H1 (cell line): ENCODE results near the gene PRF1. TPM values are rescaled to one million over a fixed set of nuclear protein-coding genes. Genes with fewer than 3 reads are reported as not detected.

Source experiments
- CTCF ChIA-PET: fragments of 300-600 bp; sonication (Branson Sonifier 250); formaldehyde crosslinking; loops from one replicate; lab custom pipeline; 2021; ENCODE audit not compliant: partially characterized antibody; lab: Charles Lee
- POLR2A ChIA-PET: fragments of 300-600 bp; sonication (Branson Sonifier 250); formaldehyde crosslinking; loops from one replicate; lab custom pipeline; 2021; ENCODE audit warnings: inconsistent platforms; ENCODE audit not compliant: partially characterized antibody; lab: Charles Lee
- DNase-seq, 2 experiments: peaks; one replicate each; pipeline versions ENCODE4 v3.0.0 to v3.0.0-alpha.2; 2010 to 2022; ENCODE audit warnings: low spot score in 2 of 2, low read depth in 1 of 2, mixed read lengths in 1 of 2
- FAIRE-seq: peaks from 2 replicates; lab custom pipeline; 2011; peaks lifted over from hg19 to GRCh38; lab: Jason Lieb, UNC
- H2AFZ ChIP-seq: 2 replicates; pipeline ENCODE4 v1.8.1; 2012; ENCODE audit warnings: low read length, inconsistent platforms
- H2AK5ac ChIP-seq: 2 replicates; pipeline ENCODE4 v1.6.1; 2013; ENCODE audit warnings: low read depth, low read length
- H2BK120ac ChIP-seq: replicated peaks from 2 replicates; pipeline ENCODE3; 2013; ENCODE audit warnings: low read depth, low read length, inconsistent platforms
- H2BK12ac ChIP-seq: 2 replicates; pipeline ENCODE4 v1.6.1; 2013; ENCODE audit warnings: low read depth, low read length
- H2BK15ac ChIP-seq: 2 replicates; pipeline ENCODE4 v1.6.1; 2013; ENCODE audit warnings: low read length
- H2BK20ac ChIP-seq: 2 replicates; pipeline ENCODE4 v1.6.1; 2013; ENCODE audit warnings: low read length
- H2BK5ac ChIP-seq: 2 replicates; pipeline ENCODE4 v1.6.1; 2013; ENCODE audit warnings: low read depth, low read length
- H3K14ac ChIP-seq: 2 replicates; pipeline ENCODE4 v1.6.1; 2013; ENCODE audit warnings: inconsistent platforms; ENCODE audit not compliant: insufficient read length
- H3K18ac ChIP-seq: 2 replicates; pipeline ENCODE4 v1.6.1; 2013; ENCODE audit warnings: low read length; ENCODE audit errors: extremely low read depth
- H3K23ac ChIP-seq: 2 replicates; pipeline ENCODE4 v1.6.1; 2013; ENCODE audit warnings: inconsistent platforms; ENCODE audit not compliant: insufficient read length
- H3K23me2 ChIP-seq: 2 replicates; pipeline ENCODE4 v1.6.1; 2013; ENCODE audit warnings: low read depth, low read length
- H3K27ac ChIP-seq: 2 replicates; pipeline ENCODE4 v1.6.1; 2011; ENCODE audit warnings: low read depth, low read length, inconsistent platforms
- H3K27me3 ChIP-seq, 4 experiments: replicated peaks in 1 of 4; 1 replicate in 1 of 4; 2 replicates in 3 of 4; pipeline versions ENCODE4 v1.6.1 to v1.8.1; 2011 to 2013; ENCODE audit warnings: low read length in 3 of 4, mild to moderate bottlenecking in 3 of 4, inconsistent platforms in 2 of 4, mixed read lengths in 2 of 4, moderate library complexity in 1 of 4; ENCODE audit not compliant: control insufficient read depth in 3 of 4, insufficient read depth in 3 of 4; ENCODE audit errors: extremely low read depth in 1 of 4
- H3K36me3 ChIP-seq, 4 experiments: 2 replicates each; pipeline versions ENCODE4 v1.6.1 to v1.8.1; 2011 to 2013; ENCODE audit warnings: mild to moderate bottlenecking in 4 of 4, low read length in 3 of 4, moderate library complexity in 2 of 4, control low read depth in 1 of 4, inconsistent platforms in 1 of 4; ENCODE audit not compliant: insufficient read depth in 4 of 4, control insufficient read depth in 2 of 4
- H3K4ac ChIP-seq: replicated peaks from 2 replicates; pipeline ENCODE3; 2013; ENCODE audit warnings: low read length, low read depth, mixed read lengths, inconsistent platforms; ENCODE audit not compliant: insufficient read length
- H3K4me1 ChIP-seq, 4 experiments: replicated peaks in 1 of 4; 1 replicate in 1 of 4; 2 replicates in 3 of 4; pipeline versions ENCODE4 v1.6.1 to v1.8.1; 2011 to 2013; ENCODE audit warnings: low read length in 3 of 4, inconsistent platforms in 2 of 4, mixed read lengths in 1 of 4; ENCODE audit not compliant: insufficient read depth in 4 of 4, control insufficient read depth in 3 of 4
- H3K4me2 ChIP-seq, 2 experiments: 2 replicates each; pipeline versions ENCODE4 v1.6.1 to v1.8.1; 2011 to 2013; ENCODE audit warnings: low read depth in 2 of 2, low read length in 2 of 2, control low read depth in 1 of 2, inconsistent platforms in 1 of 2, mild to moderate bottlenecking in 1 of 2; ENCODE audit not compliant: insufficient read depth in 1 of 2
- H3K4me3 ChIP-seq, 4 experiments: fragments of 200-600, 300-600 bp in 1 of 4; sonication (generic), shearing (Covaris generic), sonication (Bioruptor Twin) in 1 of 4; 2 replicates each; pipeline versions ENCODE4 v1.5.1 to v1.8.1; 2011 to 2016; ENCODE audit warnings: low read length in 4 of 4, low read depth in 3 of 4, control low read depth in 2 of 4, inconsistent platforms in 2 of 4, mild to moderate bottlenecking in 2 of 4, mixed read lengths in 1 of 4, moderate library complexity in 1 of 4; ENCODE audit not compliant: insufficient read depth in 2 of 4; ENCODE audit errors: extremely low read depth in 1 of 4
- H3K56ac ChIP-seq: replicated peaks from 2 replicates; pipeline ENCODE3; 2013; ENCODE audit warnings: low read depth, mild to moderate bottlenecking, mixed read lengths, low read length, inconsistent platforms; ENCODE audit not compliant: insufficient read length
- H3K79me1 ChIP-seq: 2 replicates; pipeline ENCODE4 v1.6.1; 2013; ENCODE audit warnings: low read depth, low read length, control low read depth
- H3K79me2 ChIP-seq, 2 experiments: 2 replicates each; pipeline versions ENCODE4 v1.6.1 to v1.8.1; 2012 to 2013; ENCODE audit warnings: low read length in 2 of 2, mild to moderate bottlenecking in 2 of 2, inconsistent platforms in 1 of 2; ENCODE audit not compliant: insufficient read depth in 2 of 2, control insufficient read depth in 1 of 2
- H3K9ac ChIP-seq, 4 experiments: replicated peaks in 1 of 4; 1 replicate in 1 of 4; 2 replicates in 3 of 4; pipeline versions ENCODE4 v1.6.1 to v1.8.1; 2011 to 2013; ENCODE audit warnings: low read depth in 3 of 4, low read length in 3 of 4, control low read depth in 2 of 4, mild to moderate bottlenecking in 2 of 4, moderate library complexity in 2 of 4, inconsistent platforms in 1 of 4; ENCODE audit errors: extremely low read depth in 1 of 4
- H3K9me3 ChIP-seq, 2 experiments: 2 replicates each; pipeline versions ENCODE4 v1.6.1 to v1.8.1; 2012 to 2013; ENCODE audit warnings: mild to moderate bottlenecking in 2 of 2, moderate library complexity in 2 of 2, control low read depth in 1 of 2, inconsistent platforms in 1 of 2, low read depth in 1 of 2, low read length in 1 of 2, mixed read lengths in 1 of 2; ENCODE audit not compliant: insufficient read depth in 2 of 2
- H4K20me1 ChIP-seq, 2 experiments: replicated peaks in 1 of 2; 2 replicates each; pipeline versions ENCODE3 to v1.8.1; 2011 to 2013; ENCODE audit warnings: inconsistent platforms in 2 of 2, low read length in 2 of 2, mild to moderate bottlenecking in 1 of 2; ENCODE audit not compliant: insufficient read depth in 2 of 2, control insufficient read depth in 1 of 2
- H4K5ac ChIP-seq: 2 replicates; pipeline ENCODE4 v1.6.1; 2013; ENCODE audit warnings: low read length, low read depth, mixed read lengths, inconsistent platforms; ENCODE audit not compliant: insufficient read length
- H4K8ac ChIP-seq: 2 replicates; pipeline ENCODE4 v1.8.0; 2013; ENCODE audit warnings: mild to moderate bottlenecking, moderate library complexity, low read length, inconsistent platforms; ENCODE audit not compliant: insufficient read depth; ENCODE audit errors: extremely low read depth
- H4K91ac ChIP-seq: replicated peaks from 2 replicates; pipeline ENCODE3; 2013; ENCODE audit warnings: low read length, mixed read lengths, inconsistent platforms; ENCODE audit not compliant: insufficient read length
- BACH1 ChIP-seq: IDR thresholded peaks from 2 replicates; pipeline ENCODE4 v1.6.1; 2012; ENCODE audit warnings: low read length, improper control_type of control experiment
- BCL11A ChIP-seq, 2 experiments: IDR thresholded peaks; one replicate each; pipeline ENCODE4 v1.6.1; 2011; ENCODE audit warnings: low read depth in 2 of 2, low read length in 2 of 2, mild to moderate bottlenecking in 2 of 2
- CTBP2 ChIP-seq: IDR thresholded peaks from 2 replicates; pipeline ENCODE4 v1.7.0; 2011; ENCODE audit warnings: borderline replicate concordance, mild to moderate bottlenecking, moderate library complexity, mixed read lengths, low read length; ENCODE audit not compliant: insufficient read depth, insufficient read length
- EGR1 ChIP-seq: IDR thresholded peaks from 2 replicates; pipeline ENCODE4 v1.6.1; 2011; ENCODE audit warnings: low read depth, low read length, borderline replicate concordance
- TAF7 ChIP-seq: optimal IDR thresholded peaks from 2 replicates; pipeline ENCODE3; 2011; ENCODE audit warnings: low read depth, mild to moderate bottlenecking, inconsistent platforms, low read length, moderate library complexity, borderline replicate concordance
- TCF12 ChIP-seq: IDR thresholded peaks from 2 replicates; pipeline ENCODE4 v1.6.1; 2011; ENCODE audit warnings: low read depth, mild to moderate bottlenecking, low read length
- WGBS, 2 experiments: shearing (Covaris generic) in 1 of 2; methylation state at CpG; one replicate each; pipeline versions ENCODE4 v1.1.6 to v1.1.7; 2013 to 2015; ENCODE audit warnings: low lambda C conversion rate in 2 of 2, mixed read lengths in 2 of 2, inconsistent platforms in 1 of 2, low coverage in 1 of 2, missing lambda C conversion rate in 1 of 2; ENCODE audit not compliant: insufficient replicate concordance in 2 of 2, insufficient coverage in 1 of 2, insufficient read length in 1 of 2; ENCODE audit errors: extremely low coverage in 1 of 2, missing lambda C conversion rate in 1 of 2; 5-methylcytosine and 5-hydroxymethylcytosine counted together
- polyA plus RNA-seq, 7 experiments: library from polyadenylated mRNA; depleted of rRNA in 3 of 7; stranded (reverse) in 5 of 7; unstranded in 2 of 7; fragments of >200 nt in 5 of 7; fragments of 200-250 nt in 2 of 7; gene quantifications; 1 replicate in 5 of 7; 2 replicates in 1 of 7; 4 replicates in 1 of 7; pipeline versions ENCODE4 v1.2.1 to v1.2.3, GENCODE V29; 2011 to 2013; ENCODE audit warnings: missing spikeins in 2 of 7, mixed read lengths in 2 of 7
- total RNA-seq: library from RNA; stranded (reverse); fragmentation: NEBNext Ultra II Directional; extraction: Animal tissue kit (Norgen Biotek cat#: 25700); gene quantifications from 2 replicates; pipeline ENCODE4 v1.2.1, GENCODE V29; 2021

Gene PRF1
- total and polyA plus RNA-seq, 2 of the 8 experiments (the other 6 are each of a cell fraction or from before 2014, with no cell fraction given), result 0.15 TPM; not detected in 1

DNA sequence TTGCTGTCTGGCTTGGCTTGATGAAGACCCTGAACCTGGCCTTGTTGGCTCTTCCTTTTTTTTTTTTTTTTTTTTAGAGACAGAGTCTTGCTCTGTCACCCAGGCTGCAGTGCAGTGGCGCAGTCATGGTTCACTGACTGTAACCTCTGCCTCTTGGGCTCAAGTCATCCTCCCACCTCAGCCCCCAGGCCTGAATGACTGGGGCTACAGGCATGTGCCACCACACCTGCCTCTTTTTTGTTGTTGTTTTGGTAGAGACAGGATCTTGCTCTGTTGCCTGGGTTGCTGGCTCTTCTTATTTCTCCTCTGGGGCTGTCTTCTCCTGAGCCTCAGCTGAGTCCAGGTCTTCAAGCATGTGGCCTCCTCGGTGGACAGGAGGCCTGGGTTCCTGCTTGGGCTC lies 44.7 kb downstream of the PRF1 start:
- Histone ChIP-seq H3K9me3 (no peaks in the 10 kb centered on the region), H3K9ac (no peak overlapping the region), H3K4ac (no peak overlapping the region), H2BK120ac (no peak overlapping the region), H2BK5ac (no peak overlapping the region), H2AK5ac (no peak overlapping the region), H4K20me1 (peaks cover 2% of the 10 kb centered on the region in 2 experiments), H2AFZ (no peak overlapping the region), H3K4me1 (peaks cover 0 to 6% (median 3%) of the 10 kb centered on the region in 4 experiments; a peak in 4 of 7 replicates), H3K23me2 (no peaks in the 10 kb centered on the region), H3K56ac (no peak overlapping the region), H4K8ac (no peak overlapping the region), H3K18ac (no peak overlapping the region), H2BK12ac (no peak overlapping the region), H4K91ac (no peak overlapping the region), H3K79me2 (no peaks in the 10 kb centered on the region), H3K23ac (no peak overlapping the region), H2BK20ac (no peak overlapping the region), H3K36me3 (peaks cover 0 to 3% (median 0%) of the 10 kb centered on the region in 4 experiments; a peak in 1 of 8 replicates), H4K5ac (no peak overlapping the region), H2BK15ac (no peak overlapping the region), H3K4me3 (no peak overlapping the region), H3K14ac (no peak overlapping the region), H3K27ac (no peak overlapping the region), H3K79me1 (no peaks in the 10 kb centered on the region), H3K27me3 (no peaks in the 10 kb centered on the region), H3K4me2 (no peak overlapping the region)
- no peak for TF ChIP-seq CTBP2
- TF ChIP-seq TAF7, result no peak
- no peak for TF ChIP-seq BCL11A (IDR thresholded peaks at IDR 0.05; ENCODE audit: low read depth in 2 of 2, low read length in 2 of 2)
- no peak for TF ChIP-seq EGR1
- no peak for TF ChIP-seq TCF12
- no peak for TF ChIP-seq BACH1
- ChIA-PET POLR2A (no interaction called here), CTCF (interaction anchor here (0.6 to 5.7 kb wide), 5 partner anchors 7 to 307 kb away, joined by 3 to 58 read pairs (median 10); no protein-coding TSS in a partner anchor)
- DNase-seq, result no peak
- FAIRE-seq, result no peak
- WGBS, 2 experiments, result 100% methylated on average over 1 of the region's 2 CpGs; no CpG with 5 or more reads in 1 of the 2 experiments
